HepG2 (cell line): ENCODE results near the gene PLD1. TPM values are rescaled to one million over a fixed set of nuclear protein-coding genes. Genes with fewer than 3 reads are reported as not detected.
A peak's percentile ranks its signal among the peaks of the same experiment; 100 is the strongest.

Experiments
- AGO1 ChIP-seq: fragments of 200-400 bp; formaldehyde crosslinking; IDR thresholded peaks from 2 replicates; pipeline ENCODE4 v1.6.1; 2017; ENCODE audit warnings: mild to moderate bottlenecking, low read depth, low read length, moderate library complexity; ENCODE audit not compliant: poor library complexity, severe bottlenecking
- ARID2 ChIP-seq: sonication (generic); formaldehyde crosslinking; IDR thresholded peaks from 2 replicates; pipeline ENCODE4 v1.8.1; 2022; ENCODE audit warnings: mild to moderate bottlenecking, missing genetic modification reagents, borderline replicate concordance
- CBX2 ChIP-seq, 2 experiments: fragments of 200-600 bp in 1 of 2; sonication (generic); formaldehyde crosslinking in 1 of 2; IDR thresholded peaks; 2 replicates each; pipeline versions ENCODE4 v1.7.0 to v1.8.1; 2018 to 2022; ENCODE audit warnings: low read depth in 2 of 2, low read length in 1 of 2, mild to moderate bottlenecking in 1 of 2, missing genetic modification reagents in 1 of 2
- GABPB1 ChIP-seq: IDR thresholded peaks from 2 replicates; pipeline ENCODE4 v1.6.1; 2016; ENCODE audit warnings: mild to moderate bottlenecking, missing genetic modification reagents, moderate library complexity, missing compliant biosample characterization
- TMF1 ChIP-seq: sonication (generic); formaldehyde crosslinking; IDR thresholded peaks from 2 replicates; pipeline ENCODE4 v1.8.1; 2022; ENCODE audit warnings: low read depth, missing genetic modification reagents
- TSC22D2 ChIP-seq: sonication (generic); formaldehyde crosslinking; IDR thresholded peaks from 2 replicates; pipeline ENCODE4 v1.5.1; 2020; ENCODE audit warnings: missing genetic modification reagents, mild to moderate bottlenecking, borderline replicate concordance
- ZFP82 ChIP-seq: sonication (generic); formaldehyde crosslinking; IDR thresholded peaks from 2 replicates; pipeline ENCODE4 v1.5.1; 2020; ENCODE audit warnings: mild to moderate bottlenecking, missing genetic modification reagents, borderline replicate concordance
- ZNF430 ChIP-seq: sonication (generic); formaldehyde crosslinking; IDR thresholded peaks from 2 replicates; pipeline ENCODE4 v1.9.0; 2021; ENCODE audit warnings: mild to moderate bottlenecking, missing genetic modification reagents
- ZSCAN12 ChIP-seq: sonication (generic); formaldehyde crosslinking; IDR thresholded peaks from 2 replicates; pipeline ENCODE4 v1.9.0; 2021; ENCODE audit warnings: mild to moderate bottlenecking, missing genetic modification reagents
- polyA plus RNA-seq, 8 experiments: library from polyadenylated mRNA; depleted of rRNA in 3 of 8; stranded (reverse) in 7 of 8; unstranded in 1 of 8; fragments of >200 nt; fragmentation: Illumina TruSeq in 4 of 8; extraction: Trizol in 4 of 8; gene quantifications; 2 replicates each; pipeline versions ENCODE4 v1.2.1 to v1.2.3, GENCODE V29; 2011 to 2016; ENCODE audit warnings: low read depth in 4 of 8, missing spikeins in 1 of 8, mixed read lengths in 1 of 8; ENCODE audit not compliant: insufficient read depth in 1 of 8
- total RNA-seq, 5 experiments: library from RNA; depleted of rRNA; stranded (reverse); fragments of >200 nt; fragmentation: Illumina TruSeq; extraction: Trizol; gene quantifications; 2 replicates each; pipeline ENCODE4 v1.2.3, GENCODE V29; 2016; ENCODE audit warnings: low read depth in 1 of 5
- TF ChIP-seq, protein P1 (sequence below): sonication (generic); formaldehyde crosslinking; IDR thresholded peaks from 2 replicates; pipeline ENCODE4 v1.9.0; 2021; ENCODE audit warnings: missing genetic modification reagents, mild to moderate bottlenecking, borderline replicate concordance
- TF ChIP-seq, protein P2 (sequence below): sonication (generic); formaldehyde crosslinking; IDR thresholded peaks from 2 replicates; pipeline ENCODE4 v1.8.0; 2022; ENCODE audit warnings: mild to moderate bottlenecking, missing genetic modification reagents, moderate library complexity
- TF ChIP-seq, protein P3 (sequence below): IDR thresholded peaks from 2 replicates; pipeline ENCODE4 v1.6.1; 2016
- TF ChIP-seq, protein P4 (sequence below): sonication (generic); formaldehyde crosslinking; IDR thresholded peaks from 2 replicates; pipeline ENCODE4 v1.4.0; 2020; ENCODE audit warnings: missing genetic modification reagents, borderline replicate concordance
- TF ChIP-seq, protein P5 (sequence below), 2 experiments: IDR thresholded peaks; 2 replicates each; pipeline ENCODE4 v1.6.1; 2011 to 2012; ENCODE audit warnings: low read length in 2 of 2, borderline replicate concordance in 1 of 2, low read depth in 1 of 2, mild to moderate bottlenecking in 1 of 2, moderate library complexity in 1 of 2
- TF ChIP-seq, protein P6 (sequence below): sonication (generic); formaldehyde crosslinking; IDR thresholded peaks from 2 replicates; pipeline ENCODE4 v1.4.0; 2020; ENCODE audit warnings: mild to moderate bottlenecking, missing genetic modification reagents, borderline replicate concordance

PLD1 gene
- total and polyA plus RNA-seq, 2 of the 13 experiments (the other 11 are each of a cell fraction or from before 2014, with no cell fraction given): 27.1 to 59.4 TPM

DNA sequence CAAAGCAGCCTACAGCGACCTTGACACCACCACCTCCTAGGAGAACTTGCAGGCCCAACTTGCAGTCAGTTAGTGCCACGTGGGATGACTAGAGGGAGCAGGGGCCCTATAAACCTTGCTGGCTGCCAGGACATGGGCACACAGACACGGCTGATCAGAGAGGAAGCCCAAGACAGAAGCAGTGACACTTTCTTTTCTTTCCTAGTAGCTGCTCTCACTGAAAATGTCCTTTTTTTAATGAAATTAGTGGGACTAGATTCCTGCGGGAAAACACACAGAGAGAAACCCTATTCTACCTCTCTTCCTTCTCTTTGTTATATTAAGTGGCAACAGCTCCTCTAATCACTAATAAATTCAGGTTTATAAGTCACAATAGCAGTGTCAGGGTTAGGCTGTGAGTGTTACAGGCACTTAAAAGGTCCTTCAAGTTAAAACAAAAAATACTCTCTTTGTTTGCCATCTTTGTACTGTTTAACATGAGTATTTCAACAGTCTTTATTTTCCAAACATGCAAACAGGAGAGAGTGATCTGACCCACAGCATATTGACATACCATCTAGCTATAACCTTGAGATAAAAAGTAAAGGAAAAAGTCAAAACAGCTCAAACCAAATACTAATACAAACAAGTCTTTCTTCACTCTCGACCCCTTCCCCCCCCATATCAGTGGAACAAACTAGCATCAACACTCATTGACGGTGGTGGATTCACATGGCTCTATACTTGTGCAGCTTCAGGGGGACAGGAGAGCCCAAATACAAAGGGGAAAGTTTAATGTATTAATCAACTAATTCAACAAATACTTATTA lies 30.7 kb upstream of the PLD1 start (continued):
- TF ChIP-seq, protein P1, sequence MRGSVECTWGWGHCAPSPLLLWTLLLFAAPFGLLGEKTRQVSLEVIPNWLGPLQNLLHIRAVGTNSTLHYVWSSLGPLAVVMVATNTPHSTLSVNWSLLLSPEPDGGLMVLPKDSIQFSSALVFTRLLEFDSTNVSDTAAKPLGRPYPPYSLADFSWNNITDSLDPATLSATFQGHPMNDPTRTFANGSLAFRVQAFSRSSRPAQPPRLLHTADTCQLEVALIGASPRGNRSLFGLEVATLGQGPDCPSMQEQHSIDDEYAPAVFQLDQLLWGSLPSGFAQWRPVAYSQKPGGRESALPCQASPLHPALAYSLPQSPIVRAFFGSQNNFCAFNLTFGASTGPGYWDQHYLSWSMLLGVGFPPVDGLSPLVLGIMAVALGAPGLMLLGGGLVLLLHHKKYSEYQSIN (CRISPR knock-in tag): no peak
- TF ChIP-seq, protein P2, sequence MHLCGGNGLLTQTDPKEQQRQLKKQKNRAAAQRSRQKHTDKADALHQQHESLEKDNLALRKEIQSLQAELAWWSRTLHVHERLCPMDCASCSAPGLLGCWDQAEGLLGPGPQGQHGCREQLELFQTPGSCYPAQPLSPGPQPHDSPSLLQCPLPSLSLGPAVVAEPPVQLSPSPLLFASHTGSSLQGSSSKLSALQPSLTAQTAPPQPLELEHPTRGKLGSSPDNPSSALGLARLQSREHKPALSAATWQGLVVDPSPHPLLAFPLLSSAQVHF (CRISPR knock-in tag): no peak
- no peak for TF ChIP-seq ZFP82 (CRISPR knock-in tag)
- TF ChIP-seq, protein P3, sequence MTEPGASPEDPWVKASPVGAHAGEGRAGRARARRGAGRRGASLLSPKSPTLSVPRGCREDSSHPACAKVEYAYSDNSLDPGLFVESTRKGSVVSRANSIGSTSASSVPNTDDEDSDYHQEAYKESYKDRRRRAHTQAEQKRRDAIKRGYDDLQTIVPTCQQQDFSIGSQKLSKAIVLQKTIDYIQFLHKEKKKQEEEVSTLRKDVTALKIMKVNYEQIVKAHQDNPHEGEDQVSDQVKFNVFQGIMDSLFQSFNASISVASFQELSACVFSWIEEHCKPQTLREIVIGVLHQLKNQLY: peak; percentile 90
- TF ChIP-seq ZSCAN12 (CRISPR knock-in tag): no peak
- no peak for TF ChIP-seq CBX2 (IDR thresholded peaks at IDR 0.05; ENCODE audit: low read depth, low read length)
- no peak for TF ChIP-seq CBX2 (CRISPR knock-in tag; IDR thresholded peaks at IDR 0.05; ENCODE audit: low read depth)
- TF ChIP-seq AGO1: no peak
- no peak; the same call in 1 of the 2 replicates for TF ChIP-seq GABPB1 (CRISPR knock-in tag)
- TF ChIP-seq ZNF430 (CRISPR knock-in tag): no peak
- TF ChIP-seq, protein P4, sequence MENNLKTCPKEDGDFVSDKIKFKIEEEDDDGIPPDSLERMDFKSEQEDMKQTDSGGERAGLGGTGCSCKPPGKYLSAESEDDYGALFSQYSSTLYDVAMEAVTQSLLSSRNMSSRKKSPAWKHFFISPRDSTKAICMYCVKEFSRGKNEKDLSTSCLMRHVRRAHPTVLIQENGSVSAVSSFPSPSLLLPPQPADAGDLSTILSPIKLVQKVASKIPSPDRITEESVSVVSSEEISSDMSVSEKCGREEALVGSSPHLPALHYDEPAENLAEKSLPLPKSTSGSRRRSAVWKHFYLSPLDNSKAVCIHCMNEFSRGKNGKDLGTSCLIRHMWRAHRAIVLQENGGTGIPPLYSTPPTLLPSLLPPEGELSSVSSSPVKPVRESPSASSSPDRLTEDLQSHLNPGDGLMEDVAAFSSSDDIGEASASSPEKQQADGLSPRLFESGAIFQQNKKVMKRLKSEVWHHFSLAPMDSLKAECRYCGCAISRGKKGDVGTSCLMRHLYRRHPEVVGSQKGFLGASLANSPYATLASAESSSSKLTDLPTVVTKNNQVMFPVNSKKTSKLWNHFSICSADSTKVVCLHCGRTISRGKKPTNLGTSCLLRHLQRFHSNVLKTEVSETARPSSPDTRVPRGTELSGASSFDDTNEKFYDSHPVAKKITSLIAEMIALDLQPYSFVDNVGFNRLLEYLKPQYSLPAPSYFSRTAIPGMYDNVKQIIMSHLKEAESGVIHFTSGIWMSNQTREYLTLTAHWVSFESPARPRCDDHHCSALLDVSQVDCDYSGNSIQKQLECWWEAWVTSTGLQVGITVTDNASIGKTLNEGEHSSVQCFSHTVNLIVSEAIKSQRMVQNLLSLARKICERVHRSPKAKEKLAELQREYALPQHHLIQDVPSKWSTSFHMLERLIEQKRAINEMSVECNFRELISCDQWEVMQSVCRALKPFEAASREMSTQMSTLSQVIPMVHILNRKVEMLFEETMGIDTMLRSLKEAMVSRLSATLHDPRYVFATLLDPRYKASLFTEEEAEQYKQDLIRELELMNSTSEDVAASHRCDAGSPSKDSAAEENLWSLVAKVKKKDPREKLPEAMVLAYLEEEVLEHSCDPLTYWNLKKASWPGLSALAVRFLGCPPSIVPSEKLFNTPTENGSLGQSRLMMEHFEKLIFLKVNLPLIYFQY (CRISPR knock-in tag): no peak
- no peak; the same call in 1 of the 2 replicates for TF ChIP-seq TSC22D2 (CRISPR knock-in tag)
- TF ChIP-seq, protein P5, sequence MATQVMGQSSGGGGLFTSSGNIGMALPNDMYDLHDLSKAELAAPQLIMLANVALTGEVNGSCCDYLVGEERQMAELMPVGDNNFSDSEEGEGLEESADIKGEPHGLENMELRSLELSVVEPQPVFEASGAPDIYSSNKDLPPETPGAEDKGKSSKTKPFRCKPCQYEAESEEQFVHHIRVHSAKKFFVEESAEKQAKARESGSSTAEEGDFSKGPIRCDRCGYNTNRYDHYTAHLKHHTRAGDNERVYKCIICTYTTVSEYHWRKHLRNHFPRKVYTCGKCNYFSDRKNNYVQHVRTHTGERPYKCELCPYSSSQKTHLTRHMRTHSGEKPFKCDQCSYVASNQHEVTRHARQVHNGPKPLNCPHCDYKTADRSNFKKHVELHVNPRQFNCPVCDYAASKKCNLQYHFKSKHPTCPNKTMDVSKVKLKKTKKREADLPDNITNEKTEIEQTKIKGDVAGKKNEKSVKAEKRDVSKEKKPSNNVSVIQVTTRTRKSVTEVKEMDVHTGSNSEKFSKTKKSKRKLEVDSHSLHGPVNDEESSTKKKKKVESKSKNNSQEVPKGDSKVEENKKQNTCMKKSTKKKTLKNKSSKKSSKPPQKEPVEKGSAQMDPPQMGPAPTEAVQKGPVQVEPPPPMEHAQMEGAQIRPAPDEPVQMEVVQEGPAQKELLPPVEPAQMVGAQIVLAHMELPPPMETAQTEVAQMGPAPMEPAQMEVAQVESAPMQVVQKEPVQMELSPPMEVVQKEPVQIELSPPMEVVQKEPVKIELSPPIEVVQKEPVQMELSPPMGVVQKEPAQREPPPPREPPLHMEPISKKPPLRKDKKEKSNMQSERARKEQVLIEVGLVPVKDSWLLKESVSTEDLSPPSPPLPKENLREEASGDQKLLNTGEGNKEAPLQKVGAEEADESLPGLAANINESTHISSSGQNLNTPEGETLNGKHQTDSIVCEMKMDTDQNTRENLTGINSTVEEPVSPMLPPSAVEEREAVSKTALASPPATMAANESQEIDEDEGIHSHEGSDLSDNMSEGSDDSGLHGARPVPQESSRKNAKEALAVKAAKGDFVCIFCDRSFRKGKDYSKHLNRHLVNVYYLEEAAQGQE (IDR thresholded peaks at IDR 0.05; ENCODE audit: borderline replicate concordance in 1 of 2, low read depth in 1 of 2, low read length in 2 of 2): peak in 1 of 2 experiments; percentile 58; a peak in 2 of 4 replicates
- TF ChIP-seq ARID2 (CRISPR knock-in tag): no peak
- no peak for TF ChIP-seq TMF1 (CRISPR knock-in tag)
- TF ChIP-seq, protein P6, sequence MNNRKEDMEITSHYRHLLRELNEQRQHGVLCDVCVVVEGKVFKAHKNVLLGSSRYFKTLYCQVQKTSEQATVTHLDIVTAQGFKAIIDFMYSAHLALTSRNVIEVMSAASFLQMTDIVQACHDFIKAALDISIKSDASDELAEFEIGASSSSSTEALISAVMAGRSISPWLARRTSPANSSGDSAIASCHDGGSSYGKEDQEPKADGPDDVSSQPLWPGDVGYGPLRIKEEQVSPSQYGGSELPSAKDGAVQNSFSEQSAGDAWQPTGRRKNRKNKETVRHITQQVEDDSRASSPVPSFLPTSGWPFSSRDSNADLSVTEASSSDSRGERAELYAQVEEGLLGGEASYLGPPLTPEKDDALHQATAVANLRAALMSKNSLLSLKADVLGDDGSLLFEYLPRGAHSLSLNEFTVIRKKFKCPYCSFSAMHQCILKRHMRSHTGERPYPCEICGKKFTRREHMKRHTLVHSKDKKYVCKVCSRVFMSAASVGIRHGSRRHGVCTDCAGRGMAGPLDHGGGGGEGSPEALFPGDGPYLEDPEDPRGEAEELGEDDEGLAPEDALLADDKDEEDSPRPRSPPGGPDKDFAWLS: no peak
